Measurements from ENCODE around the gene P2RY4.
"Not testable (repeated sequence)": the region's sequence is repeated elsewhere in the genome, so short reads cannot be mapped to it uniquely, and the experiment has no call there.

Gene P2RY4

DNA sequence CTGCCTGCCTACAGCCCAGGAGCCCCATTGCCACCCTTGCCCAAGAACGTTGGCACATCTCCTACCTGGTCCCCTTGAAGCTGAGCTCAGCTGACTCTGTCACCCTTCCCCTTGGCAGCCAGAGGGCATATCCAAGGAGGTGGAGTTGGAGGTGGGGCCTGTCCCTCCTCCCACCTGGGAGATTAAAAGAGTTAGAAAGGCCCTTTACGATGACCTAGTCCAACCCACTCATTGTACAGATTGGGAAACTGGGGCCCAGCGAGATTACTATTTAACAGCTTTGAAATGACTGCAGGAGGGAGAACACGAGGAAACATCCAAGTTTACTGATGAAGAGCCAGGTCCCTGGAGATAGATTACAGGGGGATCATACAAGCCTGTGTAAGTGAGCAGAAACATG is at the start of gene P2RY4:
P2RY4 (minus strand) TSS at position 101 of the 400 bp plus-strand sequence. CDS start 580 bp downstream, outside the sequence.
- DNase-seq (ENCODE audit: low read depth in 2 of 2): no peak

DNA sequence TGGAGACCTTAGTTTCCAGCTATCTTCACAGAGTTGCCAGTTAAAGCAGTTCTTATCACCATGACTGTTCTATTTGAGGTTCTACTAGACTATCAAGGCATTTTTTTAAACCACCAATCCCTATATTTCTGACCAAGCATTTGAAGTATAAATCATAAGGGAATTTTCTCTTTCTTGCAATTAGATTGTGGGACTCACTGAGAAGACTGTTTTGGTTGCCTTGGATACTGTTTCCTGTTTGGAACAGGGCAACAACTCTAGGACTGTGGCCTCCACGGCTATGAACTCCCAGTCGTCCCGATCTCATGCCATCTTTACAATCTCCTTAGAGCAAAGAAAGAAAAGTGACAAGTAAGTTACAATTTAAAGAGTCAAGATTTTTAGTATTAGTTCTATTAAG is 41.7 kb upstream of the P2RY4 start:
- no peak for DNase-seq (ENCODE audit: low read depth in 2 of 2)

DNA sequence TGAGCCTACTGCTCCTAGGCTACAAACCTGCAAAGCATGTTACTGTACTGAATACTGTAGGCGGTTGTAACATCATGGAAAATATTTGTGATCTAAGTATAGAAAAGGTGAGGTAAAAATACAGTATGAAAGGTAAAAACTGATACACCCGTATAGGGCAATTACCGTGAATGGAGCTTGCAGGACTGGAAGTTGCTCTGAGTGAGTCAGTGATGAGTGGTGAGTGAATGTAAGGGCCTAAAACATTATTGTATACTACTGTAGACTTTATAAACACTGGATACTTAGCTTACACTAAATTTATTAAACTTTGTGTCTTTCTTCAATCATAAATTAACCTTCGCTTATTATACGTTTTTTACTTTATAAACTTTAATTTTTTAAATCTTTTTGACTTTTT is 33.6 kb upstream of the P2RY4 start:
- DNase-seq (ENCODE audit: low read depth in 2 of 2): no peak

DNA sequence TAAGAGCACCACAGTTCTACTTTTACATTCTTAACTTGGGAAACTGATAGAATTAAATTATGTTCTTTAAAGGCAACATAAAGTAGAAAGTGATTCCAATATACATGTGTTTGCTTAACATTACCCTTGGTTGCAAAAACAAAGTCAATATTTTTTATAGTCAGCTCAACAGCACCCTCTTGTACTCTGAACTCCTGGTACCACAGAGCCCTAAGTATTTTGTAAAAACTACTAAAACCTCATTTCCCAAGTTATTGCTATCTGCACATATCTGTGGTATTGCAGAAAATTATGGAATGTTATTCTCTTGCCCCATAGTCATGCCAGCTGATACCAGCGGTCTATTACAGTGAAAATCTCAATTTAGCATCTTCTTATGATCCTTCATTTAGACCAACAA is 32.8 kb upstream of the P2RY4 start:
- no peak for DNase-seq (ENCODE audit: low read depth in 2 of 2)

DNA sequence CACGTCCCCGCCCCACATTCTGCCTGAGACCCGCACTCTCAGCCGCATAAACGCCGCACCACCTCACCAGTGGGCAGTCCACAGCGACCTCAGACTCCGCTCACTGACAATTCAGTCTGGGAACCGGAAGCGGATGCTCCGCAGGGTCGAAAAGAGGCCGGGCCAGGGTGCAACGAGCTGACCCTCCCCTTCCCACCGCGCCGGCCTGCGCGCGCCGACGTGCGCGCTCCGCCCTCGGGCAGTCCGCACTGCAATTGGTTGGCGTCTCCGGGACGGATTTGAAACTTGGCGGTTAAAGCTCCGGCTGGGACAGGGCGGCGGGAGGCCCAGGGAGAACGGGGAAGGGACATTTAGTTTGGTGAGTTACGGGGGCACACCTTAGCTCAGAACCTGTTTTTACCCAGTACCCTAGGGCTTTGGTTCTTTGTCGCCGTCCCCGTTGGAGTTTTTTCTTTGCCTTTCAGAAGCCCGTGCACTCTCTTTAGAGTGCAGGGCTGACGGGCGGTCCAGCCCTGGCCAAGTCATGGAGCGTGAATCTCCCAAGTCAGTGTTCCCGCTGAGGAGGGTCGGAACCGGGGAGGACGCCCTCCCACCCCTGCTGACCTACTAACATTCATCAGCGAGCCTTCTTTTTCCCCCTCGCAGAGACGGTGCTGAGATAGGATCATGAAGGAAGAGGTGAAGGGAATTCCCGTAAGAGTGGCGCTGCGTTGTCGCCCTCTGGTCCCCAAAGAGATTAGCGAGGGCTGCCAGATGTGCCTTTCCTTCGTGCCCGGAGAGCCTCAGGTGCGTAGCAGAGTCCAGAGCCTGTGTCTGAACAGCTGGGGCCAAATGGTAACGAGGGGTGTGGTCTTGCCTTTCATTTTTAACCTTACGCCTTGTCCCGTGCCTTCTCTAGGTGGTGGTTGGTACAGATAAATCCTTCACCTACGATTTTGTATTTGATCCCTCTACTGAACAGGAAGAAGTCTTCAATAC is 30.1 kb upstream of the P2RY4 start, which contains the start of the genes KIF4A and PDZD11:
KIF4A (plus strand) TSS at position 312 of the 978 bp plus-strand sequence; CDS start at position 667, 355 bp downstream.
PDZD11 (minus strand) TSS at position 135 of the 978 bp plus-strand sequence. CDS start 586 bp downstream, outside the sequence.
- DNase-seq (ENCODE audit: low read depth in 2 of 2): peak; percentile 24 to 30

DNA sequence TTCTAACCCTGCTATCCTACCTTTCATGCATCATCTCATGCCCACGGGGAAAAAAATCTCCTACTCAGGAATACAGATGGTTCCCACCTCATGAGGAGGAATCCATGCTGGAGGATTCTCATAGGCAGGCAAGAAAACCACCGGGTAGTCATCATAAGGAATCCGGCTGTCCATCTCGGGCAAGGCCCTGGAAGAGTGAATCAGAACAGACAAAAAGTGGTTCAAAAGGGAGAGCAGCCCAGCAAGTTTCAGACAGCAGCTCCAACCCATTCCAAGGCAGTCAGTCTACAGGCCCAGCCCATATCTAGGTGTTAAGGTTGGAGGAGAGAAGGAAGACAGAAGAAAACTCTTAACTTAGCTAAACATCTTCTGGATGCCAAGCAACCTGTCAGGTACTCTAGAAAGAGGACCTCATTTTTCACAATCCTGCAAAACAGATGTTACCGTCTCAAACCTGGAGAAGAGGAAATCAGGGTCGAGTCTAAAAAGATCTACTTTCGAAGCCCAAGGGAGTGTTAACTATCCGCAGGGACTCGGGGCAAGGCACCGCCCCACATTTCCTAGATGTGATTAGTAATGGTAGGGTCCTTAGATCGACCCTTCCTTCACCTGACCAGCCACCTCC is 29.3 kb upstream of the P2RY4 start:
- DNase-seq (ENCODE audit: low read depth in 2 of 2): no peak

DNA sequence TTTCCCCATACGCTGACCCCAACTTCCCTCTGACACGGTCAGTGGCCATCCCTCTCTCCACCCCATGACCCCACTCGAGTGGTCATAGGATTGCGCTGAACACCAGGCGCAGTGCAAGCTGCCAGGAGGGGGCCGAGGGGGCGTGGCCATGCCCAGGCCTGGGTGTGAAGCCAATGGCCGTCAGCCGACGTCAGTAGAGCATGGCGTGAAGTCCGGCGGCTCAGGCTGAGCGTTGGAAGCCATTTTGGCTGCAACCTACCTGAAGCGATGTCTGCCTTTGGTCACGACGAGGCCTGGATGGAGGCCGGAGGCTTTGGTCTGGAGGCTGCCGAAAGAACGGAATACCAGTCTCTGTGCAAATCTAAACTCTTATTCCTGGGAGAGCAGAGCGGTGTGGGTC is 21.9 kb upstream of the P2RY4 start, which contains the start of gene RAB41:
RAB41 (plus strand) TSS at position 222 of the 400 bp plus-strand sequence; CDS start at position 268, 46 bp downstream.
- DNase-seq (ENCODE audit: low read depth in 2 of 2): no peak

DNA sequence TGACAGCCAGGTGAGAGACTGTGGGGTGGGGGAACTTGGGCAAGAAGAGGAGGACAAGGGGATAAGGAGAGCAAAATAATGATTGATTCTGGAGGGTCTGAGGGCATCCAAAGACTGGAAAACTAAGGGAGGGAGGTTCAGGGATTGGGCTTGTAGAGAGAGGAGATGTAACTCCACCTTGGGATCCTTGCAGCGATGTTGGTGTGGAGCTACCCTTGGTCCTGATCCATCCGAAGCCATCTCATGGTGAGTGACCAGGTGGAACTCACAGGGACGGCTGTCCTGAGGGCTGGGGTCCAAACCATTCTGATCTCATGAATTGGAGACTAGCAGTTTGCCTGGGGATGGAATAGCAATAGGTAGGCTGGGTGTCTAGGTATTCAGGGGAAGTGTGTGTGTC is 20.6 kb upstream of the P2RY4 start:
- no peak for DNase-seq (ENCODE audit: low read depth in 2 of 2)

DNA sequence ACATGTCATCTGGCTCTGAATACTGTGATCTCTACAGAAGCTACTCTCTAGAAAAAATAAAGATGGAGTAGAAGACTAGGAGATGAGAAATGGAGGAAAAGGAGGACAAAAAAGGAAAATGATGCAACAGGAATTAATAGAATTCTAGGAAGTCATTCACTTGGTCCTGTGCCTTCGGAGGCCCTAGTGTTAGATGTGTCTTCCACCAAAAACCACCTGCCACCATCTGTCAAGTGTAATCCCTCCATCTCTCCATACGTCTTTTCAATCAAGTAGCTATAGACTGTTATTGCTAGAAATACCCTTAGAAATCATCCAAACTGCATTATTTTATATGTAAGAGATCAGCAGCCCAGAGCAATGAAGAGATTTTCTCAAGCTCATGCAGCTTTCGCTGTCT is 19.1 kb upstream of the P2RY4 start:
- no peak for DNase-seq (ENCODE audit: low read depth in 2 of 2)

DNA sequence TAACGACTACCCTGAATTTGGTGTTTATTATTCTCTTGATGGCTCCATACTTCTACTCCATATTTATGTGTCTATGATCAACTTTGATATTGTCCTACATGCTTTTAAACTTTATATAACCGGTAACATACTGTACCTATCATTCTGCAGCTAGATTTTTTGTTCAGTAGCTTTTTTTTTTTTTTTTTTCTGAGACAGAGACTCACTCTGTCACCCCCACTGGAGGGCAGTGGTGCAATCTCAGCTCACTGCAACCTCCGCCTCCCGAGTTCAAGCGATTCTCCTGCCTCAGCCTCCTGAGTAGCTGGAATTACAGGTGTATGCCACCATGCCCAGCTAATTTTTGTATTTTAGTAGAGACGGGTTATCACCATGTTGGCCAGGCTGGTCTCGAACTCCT is 14.0 kb upstream of the P2RY4 start:
- DNase-seq (ENCODE audit: low read depth in 2 of 2): not testable (repeated sequence)

DNA sequence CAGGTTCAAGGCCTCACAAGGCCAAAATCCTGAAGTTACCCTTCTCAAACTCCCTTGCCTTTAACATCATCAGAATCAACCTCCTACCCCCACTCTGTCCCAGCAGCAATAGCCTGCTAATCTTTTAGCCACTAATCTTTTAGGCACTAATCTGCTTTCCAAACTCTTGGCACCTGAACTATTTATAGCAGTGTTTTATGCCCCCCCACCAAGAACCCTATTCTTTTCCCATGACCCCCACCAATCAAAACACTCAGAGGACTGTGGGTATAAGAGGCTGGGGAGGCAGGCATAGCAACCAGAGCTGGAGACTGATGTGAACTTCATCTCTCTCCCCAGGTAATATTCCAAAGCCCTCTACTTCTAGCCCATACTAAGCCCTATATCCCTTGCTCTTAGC is 8.0 kb upstream of the P2RY4 start, which contains the start of gene ARR3:
ARR3 (plus strand) TSS at position 301 of the 400 bp plus-strand sequence. CDS start 1,052 bp downstream, outside the sequence.
- DNase-seq (ENCODE audit: low read depth in 2 of 2): no peak

DNA sequence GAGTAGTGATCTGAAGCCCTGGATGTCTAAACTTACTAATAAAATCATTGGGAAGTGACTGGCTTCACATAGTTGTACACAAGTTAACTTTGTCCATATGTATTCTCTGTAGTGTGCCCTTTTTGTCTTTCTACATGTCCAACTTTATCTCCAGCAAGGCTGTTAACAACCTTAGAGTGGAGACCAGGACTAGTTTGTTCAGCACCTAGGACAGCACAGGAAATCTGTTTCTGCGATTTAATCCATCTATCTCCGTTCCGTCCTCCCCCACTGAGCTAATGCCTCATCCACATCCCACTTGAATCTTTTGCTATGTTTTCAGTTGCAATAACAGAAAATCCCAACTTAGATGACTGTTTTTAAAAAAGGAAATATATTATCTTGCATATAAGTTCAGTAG is 4.8 kb upstream of the P2RY4 start:
- no peak for DNase-seq (ENCODE audit: low read depth in 2 of 2)

DNA sequence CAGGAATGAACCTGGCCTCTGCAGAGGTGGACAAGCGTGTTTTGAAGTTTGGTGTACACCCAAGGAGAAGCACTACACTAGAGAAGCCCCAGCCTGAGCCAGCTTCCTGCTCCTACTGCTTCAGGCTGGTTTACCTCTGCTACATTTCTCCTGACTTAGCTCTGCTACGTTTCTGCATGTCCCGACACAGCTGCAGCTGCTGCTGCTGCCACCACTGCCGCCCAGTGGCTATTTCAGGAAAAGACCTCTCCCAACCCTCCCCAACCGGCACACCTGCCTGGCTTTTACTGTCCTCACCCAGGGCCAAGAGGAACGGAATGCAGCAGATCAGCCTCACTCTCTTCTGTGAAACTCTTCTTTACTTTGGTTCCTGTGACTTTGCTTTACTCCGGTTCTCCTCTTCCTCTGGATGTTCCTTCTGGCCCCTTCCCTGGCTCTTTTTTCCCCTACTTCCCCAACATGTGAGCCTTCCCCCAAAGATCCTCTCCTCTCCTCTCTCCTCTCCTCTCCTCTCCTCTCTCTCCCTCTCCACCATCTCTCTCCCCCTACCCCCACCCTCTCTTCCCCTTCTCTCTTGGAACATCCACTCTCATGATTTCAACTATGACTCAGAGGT is 3.1 kb upstream of the P2RY4 start:
- no peak for DNase-seq (ENCODE audit: low read depth in 2 of 2)

DNA sequence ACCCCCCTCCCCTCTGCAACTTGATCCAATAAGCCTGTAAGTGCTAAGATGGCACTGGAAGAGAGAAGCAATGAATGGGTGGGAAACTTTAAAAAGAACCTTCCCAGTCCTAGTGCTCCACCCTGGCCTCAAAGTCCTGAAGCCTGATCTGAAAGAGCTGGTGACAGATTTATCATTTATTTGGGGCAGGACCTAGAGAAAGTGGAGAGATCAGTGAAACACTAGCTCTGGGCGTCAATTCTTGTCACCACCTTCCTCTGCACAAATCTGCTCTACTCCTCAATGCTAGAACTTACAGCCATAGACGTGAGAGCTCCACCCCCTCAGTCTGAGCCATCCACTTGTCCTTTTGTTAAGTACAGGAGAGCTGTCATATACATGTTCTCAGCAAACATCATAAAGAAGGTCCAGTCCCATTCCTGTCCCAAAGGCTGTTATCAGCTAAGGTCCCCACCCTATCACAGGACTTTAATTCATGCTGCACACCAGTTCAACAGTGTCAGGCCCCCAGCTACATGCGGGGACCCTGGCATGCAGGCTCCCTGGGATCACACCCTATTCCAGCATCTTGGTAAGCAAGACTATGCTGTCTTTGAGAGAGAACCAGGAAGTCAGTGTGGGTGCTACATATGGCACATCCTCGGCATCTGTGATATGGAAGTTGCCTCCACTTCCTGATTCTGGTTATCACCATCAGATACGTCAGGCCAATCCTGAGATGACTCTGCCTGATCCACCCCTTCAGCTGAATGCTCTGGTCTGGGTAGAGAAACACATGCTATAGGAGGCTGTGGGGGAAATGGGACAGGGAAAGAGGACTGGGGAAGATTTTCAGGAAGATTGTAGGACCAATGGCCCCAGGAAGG is 2.3 kb downstream of the P2RY4 start:
- no peak for DNase-seq (ENCODE audit: low read depth in 2 of 2)

DNA sequence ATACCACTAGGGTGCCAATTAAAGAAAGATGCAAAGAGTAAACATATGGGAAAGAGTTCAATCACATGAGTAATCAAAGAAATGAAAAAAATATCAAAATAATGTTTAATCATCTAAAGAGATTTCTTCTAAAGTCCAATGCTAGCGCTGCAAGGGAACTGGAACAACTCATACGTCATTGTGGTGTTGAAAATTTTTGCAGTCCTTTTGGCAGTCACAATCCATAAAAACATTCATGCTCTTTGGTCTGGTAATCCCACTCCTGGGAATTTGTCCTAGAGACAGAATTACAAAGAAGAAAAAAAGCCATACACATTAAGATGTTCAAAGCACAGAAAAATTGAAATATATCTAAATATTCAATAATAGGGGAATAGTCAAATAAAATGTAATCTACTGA is 4.6 kb downstream of the P2RY4 start:
- DNase-seq (ENCODE audit: low read depth in 2 of 2): no peak

DNA sequence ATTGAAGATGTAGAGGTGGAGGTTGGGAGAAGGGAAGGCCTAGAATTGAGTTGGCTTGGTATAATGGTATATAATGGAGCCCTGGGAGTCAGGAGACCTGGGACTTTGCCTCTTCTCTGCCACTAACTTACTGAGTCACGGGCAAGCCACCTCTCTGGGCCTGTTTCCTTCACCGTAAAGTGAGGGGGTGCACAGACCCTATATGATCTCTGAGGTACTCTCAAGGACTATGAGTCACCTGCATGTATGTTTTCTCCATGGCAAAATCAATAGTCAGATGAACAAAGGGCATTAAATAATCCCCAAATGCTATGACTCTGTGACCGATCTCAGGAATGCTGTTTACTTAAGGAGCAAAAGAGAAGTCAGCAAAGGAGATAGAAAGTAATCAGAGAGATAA is 5.1 kb downstream of the P2RY4 start:
- no peak for DNase-seq (ENCODE audit: low read depth in 2 of 2)

DNA sequence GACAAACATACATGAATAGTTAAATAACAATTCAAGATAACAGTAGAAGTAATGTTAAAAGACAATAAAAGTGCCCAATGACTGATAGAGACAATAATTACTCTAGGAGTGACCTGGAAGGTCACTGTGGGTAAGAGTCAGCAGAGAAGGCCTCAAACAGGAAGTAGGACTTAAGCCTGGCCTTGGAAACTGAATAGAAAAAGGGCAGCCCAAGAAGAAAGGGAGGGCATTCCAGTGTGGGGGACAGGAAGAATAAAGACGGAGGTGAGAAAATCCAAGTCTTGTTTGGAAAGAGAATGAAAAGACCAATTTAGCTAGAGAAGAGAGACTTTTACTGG is 6.0 kb downstream of the P2RY4 start:
- no peak for DNase-seq (ENCODE audit: low read depth in 2 of 2)

DNA sequence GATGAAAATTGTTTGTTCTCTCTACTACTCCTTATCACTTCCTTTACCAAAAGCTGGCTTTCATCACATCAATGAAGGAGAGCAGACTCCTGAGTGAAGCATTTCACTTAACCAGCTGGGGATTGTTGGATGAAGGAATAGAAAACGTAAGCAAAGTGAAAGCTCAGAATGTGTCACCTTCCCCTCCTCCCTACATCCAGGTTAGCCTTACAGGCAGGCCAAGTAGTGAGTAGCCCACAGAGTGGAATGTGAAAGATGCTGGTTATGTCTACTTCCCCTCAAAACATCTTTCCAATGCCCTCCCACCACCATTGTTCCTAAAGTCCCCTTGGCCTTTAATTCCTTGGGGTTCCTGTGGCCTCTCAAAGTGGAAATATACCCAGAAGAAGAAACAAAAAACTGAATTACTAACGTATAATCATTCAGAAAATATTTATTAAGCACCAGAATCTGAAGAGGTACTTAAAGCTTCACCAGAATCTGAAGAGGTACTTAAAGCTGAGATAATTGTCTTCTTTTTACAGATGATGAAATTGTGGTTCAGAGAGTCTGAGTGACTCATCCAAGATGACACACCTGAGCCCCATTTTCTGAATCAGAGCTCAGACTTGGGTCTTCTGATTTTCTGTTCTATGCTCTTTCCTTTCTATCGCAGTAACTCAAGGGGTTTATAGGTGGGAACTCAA is 6.5 kb downstream of the P2RY4 start:
- DNase-seq (ENCODE audit: low read depth in 2 of 2): no peak

DNA sequence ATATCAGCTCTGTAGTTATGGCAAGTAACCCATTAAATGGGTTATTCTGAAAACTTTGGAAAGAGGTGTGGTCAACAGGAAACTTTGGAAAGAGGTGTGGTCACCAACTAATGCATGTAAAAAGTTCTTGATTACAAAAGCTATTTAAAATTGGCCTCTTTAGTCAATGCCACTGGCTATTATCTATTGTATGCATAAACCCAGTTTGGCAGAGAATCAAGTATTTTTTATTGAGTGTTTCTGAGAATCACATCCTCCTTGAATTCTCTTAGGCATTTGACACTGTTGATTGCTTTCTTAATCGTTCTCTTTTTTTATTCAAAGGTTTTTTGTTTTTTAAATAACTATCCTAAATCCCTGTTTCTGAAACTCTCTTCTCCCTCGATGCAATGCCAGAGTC is 7.5 kb downstream of the P2RY4 start:
- DNase-seq (ENCODE audit: low read depth in 2 of 2): no peak

DNA sequence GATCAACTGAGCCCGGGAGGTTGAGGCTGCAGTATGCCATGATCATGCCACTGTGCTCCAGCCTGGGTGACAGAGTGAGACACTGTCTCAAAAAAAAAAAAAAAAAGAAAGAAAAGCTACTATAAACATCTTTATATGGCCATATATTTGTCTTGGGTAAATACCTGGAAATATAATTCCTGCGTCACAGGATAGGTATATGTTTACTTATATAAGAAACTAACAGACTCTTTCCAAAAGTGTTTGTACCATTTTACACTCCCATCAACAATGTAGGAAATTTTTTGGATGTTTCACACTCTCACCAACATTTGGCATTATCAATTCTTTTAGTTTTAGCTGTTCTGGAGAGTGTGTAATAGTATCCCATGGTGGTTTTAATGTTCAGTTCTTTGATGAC is 12.8 kb downstream of the P2RY4 start:
- DNase-seq (ENCODE audit: low read depth in 2 of 2): no peak

DNA sequence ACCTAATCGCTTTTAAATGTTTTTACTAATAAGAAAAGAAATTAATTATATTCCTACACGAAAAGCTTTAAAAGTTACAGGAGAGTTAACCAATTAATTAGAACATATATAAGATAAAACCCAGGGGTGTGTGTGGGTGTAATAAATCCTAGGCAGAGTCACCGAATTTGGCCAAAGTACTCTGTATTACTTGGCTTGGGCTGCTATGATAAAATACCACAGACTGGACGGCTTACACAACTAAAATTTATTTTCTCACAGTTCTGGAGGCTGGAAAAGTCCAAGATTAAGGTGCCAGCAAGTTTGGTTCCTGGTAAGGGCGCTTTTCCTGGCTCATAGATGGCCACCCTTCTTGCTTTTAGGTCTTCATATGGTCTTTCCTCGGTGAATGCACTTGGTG is 15.1 kb downstream of the P2RY4 start:
- DNase-seq (ENCODE audit: low read depth in 2 of 2): no peak
